Psoas muscle (tissue), 8 donors: ENCODE data around the gene UBE2O. TPM values are rescaled to one million over a fixed set of nuclear protein-coding genes. Genes with fewer than 3 reads are reported as not detected.
A peak's percentile ranks its signal among the peaks of the same experiment; 100 is the strongest.

ENCODE experiments used
- ATAC-seq, 4 donors: fragments of 200-7000 bp; cut with Tn5 transposase; one replicate each; pipeline ENCODE4 v1.9.1; 2020; ENCODE audit warnings: moderate library complexity in 3 of 4, mild to moderate bottlenecking in 2 of 4
- DNase-seq, 2 donors: peaks; one replicate each; pipeline ENCODE4 v3.0.0-alpha.2; 2020
- H3K27ac ChIP-seq: fragments of 200-600 bp; one replicate; pipeline ENCODE4 v1.8.0; 2022
- H3K27me3 ChIP-seq, 3 donors: fragments of 200-600 bp in 1 of 3; one replicate each; pipeline versions ENCODE4 v1.6.1 to v1.8.0; 2013 to 2022; ENCODE audit warnings: low read length in 2 of 3, mild to moderate bottlenecking in 2 of 3, moderate library complexity in 1 of 3; ENCODE audit not compliant: insufficient read depth in 3 of 3
- H3K36me3 ChIP-seq, 2 donors: fragments of 200-600 bp in 1 of 2; one replicate each; pipeline versions ENCODE4 v1.6.1 to v1.8.0; 2013 to 2022; ENCODE audit warnings: low read depth in 1 of 2, mild to moderate bottlenecking in 1 of 2, moderate library complexity in 1 of 2; ENCODE audit not compliant: insufficient read depth in 1 of 2
- H3K4me1 ChIP-seq: fragments of 200-600 bp; one replicate; pipeline ENCODE4 v1.8.0; 2022
- H3K4me3 ChIP-seq: fragments of 200-600 bp; one replicate; pipeline ENCODE4 v1.8.0; 2022; ENCODE audit warnings: mild to moderate bottlenecking
- H3K9me3 ChIP-seq: fragments of 200-600 bp; one replicate; pipeline ENCODE4 v1.8.0; 2022
- CTCF ChIP-seq: fragments of 200-600 bp; IDR thresholded peaks from one replicate; pipeline ENCODE4 v1.8.0; 2022; ENCODE audit warnings: antibody characterized with exemption
- WGBS, 3 donors: extraction: QIAGEN DNeasy Blood & Tissue Kit; methylation state at CpG; one replicate each; pipeline versions ENCODE4 v1.1.6 to v1.1.7; 2013; 5-methylcytosine and 5-hydroxymethylcytosine counted together
- intact Hi-C, 2 donors: fragments of 100-400 bp; cut with DNase I; formaldehyde crosslinking; loops; one replicate each; pipeline versions ENCODE4 v1.11.0 to v1.14.2; 2022
- polyA plus RNA-seq, 3 donors: library from polyadenylated mRNA; stranded (reverse); fragments of 200-250 nt; gene quantifications; one replicate each; pipeline ENCODE4 v1.2.3, GENCODE V29; 2013
- total RNA-seq, 4 donors: library from RNA; stranded (reverse); fragmentation: NEBNext Ultra II Directional in 2 of 4; extraction: Animal tissue kit (Norgen Biotek cat#: 25700) in 2 of 4; gene quantifications; one replicate each; pipeline versions ENCODE4 v1.2.1 to v1.2.4, GENCODE V29; 2021 to 2023
- donor health status: healthy with polysubstance abuse.
- donor health status: DM: no; HTN: no; CAD: no; lungs with moderate emphysema.
- donor health status: Bipolar disorder and iron deficiency.
- donor health status: healthy.
- donor health status: DM: yes; HTN: yes; CAD: no.
- donor health status: DM: no; HTN: no; CAD: no.
- donor health status: DM: no; HTN: no; CAD: no.
- donor health status: DM: yes; HTN: yes; CAD: no.

UBE2O gene
- total and polyA plus RNA-seq, 7 donors: 11.6 to 45.5 (median 37.3) TPM

- Histone ChIP-seq H3K36me3 (peaks cover 0 to 48% of the 10 kb centered on the region in 2 donors), H3K27me3 (no peaks in the 10 kb centered on the region), H3K4me3 (no peak overlapping the region), H3K27ac (no peak overlapping the region), H3K4me1 (peaks cover 15% of the 10 kb centered on the region), H3K9me3 (no peaks in the 10 kb centered on the region)
- ATAC-seq (no peak), DNase-seq (no peak)
- 62 to 69% (median 64%) methylated on average over 16 of the region's 16 CpGs for WGBS, 3 donors
- intact Hi-C loops: no loop called here
- no peak for TF ChIP-seq CTCF
Measured at GRCh38 chr17:76388966-76389888, 63.7 kb downstream of the UBE2O start.

GRCh38 chr17:76386966-76387765 lies 65.8 kb downstream of the UBE2O start:
- intact Hi-C loops: no loop called here
- DNase-seq (no peak), ATAC-seq (no peak)
- Histone ChIP-seq H3K36me3 (peaks cover 0 to 31% of the 10 kb centered on the region in 2 donors), H3K4me3 (no peak overlapping the region), H3K9me3 (no peaks in the 10 kb centered on the region), H3K27ac (no peak overlapping the region), H3K27me3 (no peaks in the 10 kb centered on the region), H3K4me1 (peaks cover 15% of the 10 kb centered on the region)
- TF ChIP-seq CTCF: no peak
- WGBS, 3 donors: 85 to 89% (median 87%) methylated on average over 31 of the region's 31 CpGs

GRCh38 chr17:76385892-76386786 lies 66.8 kb downstream of the UBE2O start:
- no peak overlapping the region for H3K27ac ChIP-seq
- ATAC-seq (peak; percentile 52 to 76 (median 56)), DNase-seq (peak; percentile 87 to 90)
- intact Hi-C loops: no loop called here
- no peaks in the 10 kb centered on the region for H3K9me3 ChIP-seq
- H3K4me1 ChIP-seq: peaks cover 15% of the 10 kb centered on the region
- WGBS, 3 donors: 20 to 24% (median 22%) methylated on average over 52 of the region's 52 CpGs
- peaks cover 0 to 23% of the 10 kb centered on the region in 2 donors for H3K36me3 ChIP-seq
- H3K4me3 ChIP-seq: peak overlapping the region; percentile 74
- TF ChIP-seq CTCF: peak; percentile 80
- no peaks in the 10 kb centered on the region for H3K27me3 ChIP-seq
